Lower leg skin (tissue), 4 donors: ENCODE measurements around the gene VEZT. TPM values are rescaled to one million over a fixed set of nuclear protein-coding genes. Genes with fewer than 3 reads are reported as not detected.

ENCODE experiments used
- DNase-seq, 2 donors: peaks; one replicate each; pipeline ENCODE4 v3.0.0-alpha.2; 2019; ENCODE audit warnings: low spot score in 2 of 2
- H3K4me3 ChIP-seq: fragments of 200-600 bp; sonication (generic); 2 replicates; pipeline ENCODE4 v1.5.1; 2017; ENCODE audit warnings: mild to moderate bottlenecking, low read depth; ENCODE audit not compliant: poor library complexity, severe bottlenecking
- CTCF ChIP-seq, 3 donors: fragments of 450-650 bp; IDR thresholded peaks; one replicate each; pipeline ENCODE4 v1.5.1; 2016; ENCODE audit warnings: antibody characterized with exemption in 3 of 3, mild to moderate bottlenecking in 3 of 3, moderate library complexity in 2 of 3
- POLR2A ChIP-seq, 2 donors: fragments of 450-650 bp; IDR thresholded peaks; one replicate each; pipeline ENCODE4 v1.6.1; 2016 to 2017; ENCODE audit warnings: antibody characterized with exemption in 2 of 2, mild to moderate bottlenecking in 1 of 2, moderate library complexity in 1 of 2
- WGBS, 2 donors: methylation state at CpG; one replicate each; pipeline ENCODE4 v1.1.5; 2018; 5-methylcytosine and 5-hydroxymethylcytosine counted together
- intact Hi-C: fragments of 100-400 bp; cut with DNase I; formaldehyde crosslinking; loops from one replicate; pipeline ENCODE4 v1.15.0; 2023; ENCODE audit warnings: low total_unique reads
- total RNA-seq, 4 donors: library from RNA; depleted of rRNA; stranded (reverse); fragments of >200 nt; gene quantifications; one replicate each; pipeline ENCODE4 v1.1.0, GENCODE V29; 2016

VEZT gene
- 10 to 100 TPM; 40.6 to 95.9 (median 46.4) TPM for total RNA-seq

GRCh38 chr12:95217377-95218149 is at the start of gene VEZT, which contains the start of gene FGD6:
Gene VEZT, plus strand, starts transcription at chr12:95217807. Its CDS starts 44 bp downstream, at chr12:95217851.
Gene FGD6, minus strand, starts transcription at chr12:95217467. Its CDS starts 227 bp downstream, at chr12:95217240.
- TF ChIP-seq CTCF (IDR thresholded peaks at IDR 0.05): peak in 1 of 3 donors; percentile 18
- peak in 1 of 2 donors; percentile 30 for TF ChIP-seq POLR2A (IDR thresholded peaks at IDR 0.05)
- WGBS, 2 donors: 0% methylated on average over 57 to 69 of the region's 75 CpGs
- H3K4me3 ChIP-seq: peak within 1 kb of the TSS; percentile 81
- peak; percentile 99 to 100 for DNase-seq
- intact Hi-C loops: loop anchor here (5.0 kb wide), 1 partner anchor 580 kb away; no protein-coding TSS in a partner anchor

GRCh38 chr12:95168746-95169145 is 48.9 kb upstream of the VEZT start:
- 75 to 89% methylated on average over 2 of the region's 2 CpGs for WGBS, 2 donors
- no peak overlapping the region for H3K4me3 ChIP-seq
- DNase-seq: no peak
- intact Hi-C loops: no loop called here
- no peak for TF ChIP-seq POLR2A (IDR thresholded peaks at IDR 0.05)
- no peak for TF ChIP-seq CTCF (IDR thresholded peaks at IDR 0.05)

GRCh38 chr12:95169368-95169767 is 48.2 kb upstream of the VEZT start:
- WGBS, 2 donors: 55 to 70% methylated on average over 4 of the region's 4 CpGs
- DNase-seq: no peak
- TF ChIP-seq POLR2A (IDR thresholded peaks at IDR 0.05): no peak
- no peak for TF ChIP-seq CTCF (IDR thresholded peaks at IDR 0.05)
- intact Hi-C loops: no loop called here
- no peak overlapping the region for H3K4me3 ChIP-seq

GRCh38 chr12:95173392-95174251 is 44.0 kb upstream of the VEZT start:
- no peak for TF ChIP-seq CTCF (IDR thresholded peaks at IDR 0.05)
- no peak for TF ChIP-seq POLR2A (IDR thresholded peaks at IDR 0.05)
- H3K4me3 ChIP-seq: no peak overlapping the region
- WGBS, 2 donors: 24 to 26% methylated on average over 8 of the region's 8 CpGs
- intact Hi-C loops: no loop called here
- DNase-seq: peak in 1 of 2 donors; percentile 70

GRCh38 chr12:95177201-95177768 is 40.3 kb upstream of the VEZT start:
- DNase-seq: no peak
- no peak overlapping the region for H3K4me3 ChIP-seq
- 89 to 93% methylated on average over 2 of the region's 2 CpGs for WGBS, 2 donors
- intact Hi-C loops: no loop called here
- TF ChIP-seq CTCF (IDR thresholded peaks at IDR 0.05) (no peak), POLR2A (IDR thresholded peaks at IDR 0.05) (no peak)
